Spleen (tissue), 11 donors: ENCODE data around the gene CRNKL1. TPM values are rescaled to one million over a fixed set of nuclear protein-coding genes. Genes with fewer than 3 reads are reported as not detected.

Source experiments
- DNase-seq: peaks from one replicate; pipeline ENCODE4 v3.0.0-alpha.2; 2020
- H3K27ac ChIP-seq, 8 donors: fragments of 200-600 bp; sonication (generic) in 7 of 8; 1 replicate in 4 of 8; 2 replicates in 4 of 8; pipeline versions ENCODE4 v1.5.0 to v1.8.0; 2016 to 2021; ENCODE audit warnings: inconsistent platforms in 4 of 8, mild to moderate bottlenecking in 4 of 8, moderate library complexity in 1 of 8
- H3K27me3 ChIP-seq, 7 donors: fragments of 200-600 bp; sonication (generic) in 6 of 7; replicated peaks in 1 of 7; 1 replicate in 4 of 7; 2 replicates in 3 of 7; pipeline versions ENCODE4 v1.5.0 to v1.8.0; 2016 to 2021; ENCODE audit warnings: inconsistent platforms in 3 of 7, mild to moderate bottlenecking in 1 of 7
- H3K36me3 ChIP-seq, 6 donors: fragments of 200-600 bp; sonication (generic) in 5 of 6; 1 replicate in 4 of 6; 2 replicates in 2 of 6; pipeline versions ENCODE4 v1.5.0 to v1.8.0; 2016 to 2021; ENCODE audit warnings: inconsistent platforms in 2 of 6
- H3K4me1 ChIP-seq, 6 donors: fragments of 200-600 bp; sonication (generic) in 5 of 6; 1 replicate in 3 of 6; 2 replicates in 3 of 6; pipeline versions ENCODE4 v1.5.0 to v1.8.0; 2016 to 2021; ENCODE audit warnings: inconsistent platforms in 3 of 6
- H3K4me3 ChIP-seq, 8 donors: fragments of 200-600 bp; sonication (generic) in 7 of 8; 1 replicate in 4 of 8; 2 replicates in 4 of 8; pipeline versions ENCODE4 v1.5.0 to v1.8.0; 2016 to 2021; ENCODE audit warnings: inconsistent platforms in 4 of 8, mild to moderate bottlenecking in 4 of 8, moderate library complexity in 2 of 8
- H3K9me3 ChIP-seq, 8 donors: fragments of 200-600 bp; sonication (generic) in 7 of 8; 1 replicate in 4 of 8; 2 replicates in 4 of 8; pipeline versions ENCODE4 v1.5.0 to v1.8.0; 2016 to 2021; ENCODE audit warnings: inconsistent platforms in 4 of 8
- POLR2A ChIP-seq, 3 donors: fragments of 450-650 bp; IDR thresholded peaks; one replicate each; pipeline ENCODE4 v1.5.1; 2017; ENCODE audit warnings: antibody characterized with exemption in 3 of 3, mild to moderate bottlenecking in 1 of 3
- POLR2AphosphoS5 ChIP-seq, 3 donors: sonication (generic); formaldehyde crosslinking; IDR thresholded peaks; one replicate each; pipeline ENCODE4 v1.5.1; 2017; ENCODE audit warnings: antibody characterized with exemption in 3 of 3
- WGBS, 5 donors: extraction: QIAGEN DNeasy Blood & Tissue Kit in 3 of 5; methylation state at CpG; one replicate each; pipeline versions ENCODE4 v1.1.5 to v1.1.7; 2013 to 2018; 5-methylcytosine and 5-hydroxymethylcytosine counted together
- intact Hi-C: fragments of 100-400 bp; cut with DNase I; formaldehyde crosslinking; loops from one replicate; pipeline ENCODE4 v1.15.0; 2023; ENCODE audit warnings: low total_unique reads
- polyA plus RNA-seq, 3 donors: library from polyadenylated mRNA; stranded (reverse); fragments of 200-250 nt; gene quantifications; one replicate each; pipeline ENCODE4 v1.2.1, GENCODE V29; 2013
- total RNA-seq, 7 donors: library from RNA; depleted of rRNA in 3 of 7; stranded (reverse); fragments of >200 nt in 3 of 7; fragmentation: NEBNext Ultra II Directional in 4 of 7; extraction: Animal tissue kit (Norgen Biotek cat#: 25700) in 4 of 7; gene quantifications; one replicate each; pipeline versions ENCODE4 v1.1.0 to v1.2.1, GENCODE V29; 2016 to 2021
- TF ChIP-seq, protein P1 (sequence below), 11 experiments: fragments of 200-600 bp in 7 of 11; fragments of 450-650 bp in 4 of 11; sonication (generic) in 4 of 11; IDR thresholded peaks in 8 of 11; conservative IDR thresholded peaks in 3 of 11; 1 replicate in 7 of 11; 2 replicates in 4 of 11; pipeline versions ENCODE4 v1.4.0 to v1.8.0; 2016 to 2021; ENCODE audit warnings: antibody characterized with exemption in 11 of 11, inconsistent platforms in 4 of 11, mild to moderate bottlenecking in 1 of 11
- donor health status: healthy with polysubstance abuse.
- donor health status: DM: no; HTN: no; CAD: no; lungs with moderate emphysema.
- donor health status: DM: no; HTN: no; CAD: no.
- donor health status: Bipolar disorder and iron deficiency.
- donor health status: healthy.
- donor health status: DM: no; HTN: no; CAD: no.
- donor health status: DM: yes; HTN: yes; CAD: no.

CRNKL1 gene
- total and polyA plus RNA-seq, 10 donors: 14.2 to 24.7 (median 23.4) TPM

DNA sequence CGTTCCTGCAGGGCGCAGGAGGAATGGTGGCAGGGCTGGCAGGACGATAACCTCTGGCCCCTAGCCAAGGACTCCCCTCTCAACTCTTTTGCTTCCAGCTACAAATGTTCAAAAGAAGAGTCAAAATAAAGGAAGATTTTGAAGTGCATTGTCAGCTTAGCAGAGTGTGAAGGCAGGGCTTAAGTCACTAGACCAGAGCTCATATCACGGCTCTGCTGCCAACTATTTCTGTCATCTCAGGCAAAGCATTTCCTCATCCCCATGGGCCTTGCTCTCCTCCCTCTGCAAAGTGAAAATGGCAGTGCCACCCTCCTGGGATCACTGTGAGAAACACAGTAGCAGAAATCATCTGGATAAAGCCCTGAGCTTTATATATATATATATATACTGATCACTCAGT, 36.8 kb upstream of the CRNKL1 start:
- Histone ChIP-seq H3K36me3 (no peaks in the 10 kb centered on the region), H3K9me3 (no peaks in the 10 kb centered on the region), H3K4me3 (no peak overlapping the region), H3K4me1 (no peaks in the 10 kb centered on the region), H3K27me3 (peaks cover 0 to 5% (median 0%) of the 10 kb centered on the region in 7 donors), H3K27ac (no peak overlapping the region)
- intact Hi-C loops: no loop called here
- TF ChIP-seq POLR2AphosphoS5 (IDR thresholded peaks at IDR 0.05) (no peak), POLR2A (IDR thresholded peaks at IDR 0.05) (no peak)
- TF ChIP-seq, protein P1, sequence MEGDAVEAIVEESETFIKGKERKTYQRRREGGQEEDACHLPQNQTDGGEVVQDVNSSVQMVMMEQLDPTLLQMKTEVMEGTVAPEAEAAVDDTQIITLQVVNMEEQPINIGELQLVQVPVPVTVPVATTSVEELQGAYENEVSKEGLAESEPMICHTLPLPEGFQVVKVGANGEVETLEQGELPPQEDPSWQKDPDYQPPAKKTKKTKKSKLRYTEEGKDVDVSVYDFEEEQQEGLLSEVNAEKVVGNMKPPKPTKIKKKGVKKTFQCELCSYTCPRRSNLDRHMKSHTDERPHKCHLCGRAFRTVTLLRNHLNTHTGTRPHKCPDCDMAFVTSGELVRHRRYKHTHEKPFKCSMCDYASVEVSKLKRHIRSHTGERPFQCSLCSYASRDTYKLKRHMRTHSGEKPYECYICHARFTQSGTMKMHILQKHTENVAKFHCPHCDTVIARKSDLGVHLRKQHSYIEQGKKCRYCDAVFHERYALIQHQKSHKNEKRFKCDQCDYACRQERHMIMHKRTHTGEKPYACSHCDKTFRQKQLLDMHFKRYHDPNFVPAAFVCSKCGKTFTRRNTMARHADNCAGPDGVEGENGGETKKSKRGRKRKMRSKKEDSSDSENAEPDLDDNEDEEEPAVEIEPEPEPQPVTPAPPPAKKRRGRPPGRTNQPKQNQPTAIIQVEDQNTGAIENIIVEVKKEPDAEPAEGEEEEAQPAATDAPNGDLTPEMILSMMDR (IDR thresholded peaks at IDR 0.05 in 8 of 11, conservative IDR thresholded peaks at IDR 0.05 in 3 of 11): no peak
- 43 to 78% (median 71%) methylated on average over 4 of the region's 4 CpGs for WGBS, 5 donors
- DNase-seq: no peak

- 58 to 74% (median 66%) methylated on average over 2 of the region's 2 CpGs for WGBS, 5 donors
These were observed 33.5 kb upstream of the CRNKL1 start for GRCh38 chr20:20085812-20086211.

GRCh38 chr20:20085071-20085470, 32.8 kb upstream of the CRNKL1 start:
- Histone ChIP-seq H3K4me3 (no peak overlapping the region), H3K27me3 (peaks cover 0 to 5% (median 0%) of the 10 kb centered on the region in 7 donors), H3K36me3 (no peaks in the 10 kb centered on the region), H3K9me3 (no peaks in the 10 kb centered on the region), H3K4me1 (no peaks in the 10 kb centered on the region), H3K27ac (no peak overlapping the region)
- intact Hi-C loops: no loop called here
- no peak for DNase-seq
- TF ChIP-seq POLR2A (IDR thresholded peaks at IDR 0.05) (no peak), POLR2AphosphoS5 (IDR thresholded peaks at IDR 0.05) (no peak)
- TF ChIP-seq, protein P1 (IDR thresholded peaks at IDR 0.05 in 8 of 11, conservative IDR thresholded peaks at IDR 0.05 in 3 of 11): no peak
- WGBS, 5 donors: 70 to 89% (median 86%) methylated on average over 9 of the region's 9 CpGs

More at GRCh38 chr20:20085812-20086211, 33.5 kb upstream of the CRNKL1 start:
- H3K4me3 ChIP-seq: no peak overlapping the region
- H3K36me3 ChIP-seq: no peaks in the 10 kb centered on the region
- no peak overlapping the region for H3K27ac ChIP-seq
- no peak for DNase-seq
- H3K27me3 ChIP-seq: peaks cover 0 to 5% (median 0%) of the 10 kb centered on the region in 7 donors
- intact Hi-C loops: no loop called here
- TF ChIP-seq POLR2A (IDR thresholded peaks at IDR 0.05) (no peak), POLR2AphosphoS5 (IDR thresholded peaks at IDR 0.05) (no peak)
- TF ChIP-seq, protein P1 (IDR thresholded peaks at IDR 0.05 in 8 of 11, conservative IDR thresholded peaks at IDR 0.05 in 3 of 11): no peak
- H3K9me3 ChIP-seq: no peaks in the 10 kb centered on the region
- H3K4me1 ChIP-seq: no peaks in the 10 kb centered on the region

GRCh38 chr20:20084296-20084752, 32.1 kb upstream of the CRNKL1 start:
- Histone ChIP-seq H3K9me3 (no peaks in the 10 kb centered on the region), H3K36me3 (no peaks in the 10 kb centered on the region), H3K27me3 (peaks cover 0 to 5% (median 0%) of the 10 kb centered on the region in 7 donors), H3K4me1 (no peaks in the 10 kb centered on the region), H3K27ac (no peak overlapping the region), H3K4me3 (no peak overlapping the region)
- intact Hi-C loops: loop anchor here (5.0 kb wide), 1 partner anchor 483 kb away; no protein-coding TSS in a partner anchor
- 71 to 78% (median 74%) methylated on average over 8 of the region's 8 CpGs for WGBS, 5 donors
- TF ChIP-seq POLR2A (IDR thresholded peaks at IDR 0.05): no peak
- TF ChIP-seq POLR2AphosphoS5 (IDR thresholded peaks at IDR 0.05): no peak
- TF ChIP-seq, protein P1 (IDR thresholded peaks at IDR 0.05 in 8 of 11, conservative IDR thresholded peaks at IDR 0.05 in 3 of 11): no peak
- DNase-seq: no peak
